ENCODE results near the gene UIMC1. TPM values are rescaled to one million over a fixed set of nuclear protein-coding genes. Genes with fewer than 3 reads are reported as not detected.

Gene UIMC1
- total RNA-seq, 1 experiment from 2014 or later, result 20.7 TPM

DNA sequence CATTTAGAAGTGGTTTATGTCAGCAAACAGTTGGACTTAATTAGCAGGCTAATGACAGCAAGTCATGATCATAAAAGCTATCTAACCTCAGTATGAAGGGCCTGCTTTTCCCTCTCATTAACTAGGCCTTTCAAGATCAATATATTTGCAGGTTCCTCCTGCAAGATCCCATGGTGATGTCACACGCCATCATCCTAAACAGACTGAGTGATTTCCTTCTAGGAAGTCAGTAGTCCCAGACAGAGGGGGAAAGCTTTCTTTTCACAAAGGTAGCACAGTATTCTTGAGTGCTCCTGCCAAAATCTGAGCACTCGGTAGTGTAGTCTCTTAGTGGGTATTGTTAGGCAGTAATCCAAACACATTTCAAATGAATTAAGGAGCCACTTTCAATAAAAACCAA is 52.5 kb downstream of the UIMC1 start:
- Histone ChIP-seq H3K27ac (ENCODE audit: low read length) (no peak overlapping the region), H3K9me3 (ENCODE audit: low read length) (no peaks in the 10 kb centered on the region), H3K9me2 (replicated peaks; ENCODE audit: low read length) (no peaks in the 10 kb centered on the region), H4K20me1 (ENCODE audit: low read length) (0 out of 2 replicates have a peak, but pooled peaks cover 3% of the 10 kb centered on the region), H3F3A (ENCODE audit: low read length, unreplicated experiment) (no peaks in the 10 kb centered on the region), H3K79me2 (ENCODE audit: low read length) (no peaks in the 10 kb centered on the region), H3K27me3 (ENCODE audit: low read length) (no peaks in the 10 kb centered on the region), H3K4me3 (ENCODE audit: low read length) (no peak overlapping the region), H3K9ac (ENCODE audit: low read length) (no peak overlapping the region), H3K4me1 (ENCODE audit: insufficient read depth, low read length) (no peaks in the 10 kb centered on the region), H2AFZ (ENCODE audit: low read length) (no peak overlapping the region), H3K4me2 (ENCODE audit: low read length) (no peak overlapping the region), H3K36me3 (ENCODE audit: low read depth, low read length) (peaks cover 28% of the 10 kb centered on the region)
- BruUV-seq (replicated peaks), result no TSS peak
- no peak for TF ChIP-seq EZH2phosphoT487 (IDR thresholded peaks at IDR 0.05; ENCODE audit: borderline replicate concordance, low read length)
- TF ChIP-seq EZH2 (IDR thresholded peaks at IDR 0.05; ENCODE audit: low read length, unreplicated experiment), result no peak
- TF ChIP-seq, protein P1, sequence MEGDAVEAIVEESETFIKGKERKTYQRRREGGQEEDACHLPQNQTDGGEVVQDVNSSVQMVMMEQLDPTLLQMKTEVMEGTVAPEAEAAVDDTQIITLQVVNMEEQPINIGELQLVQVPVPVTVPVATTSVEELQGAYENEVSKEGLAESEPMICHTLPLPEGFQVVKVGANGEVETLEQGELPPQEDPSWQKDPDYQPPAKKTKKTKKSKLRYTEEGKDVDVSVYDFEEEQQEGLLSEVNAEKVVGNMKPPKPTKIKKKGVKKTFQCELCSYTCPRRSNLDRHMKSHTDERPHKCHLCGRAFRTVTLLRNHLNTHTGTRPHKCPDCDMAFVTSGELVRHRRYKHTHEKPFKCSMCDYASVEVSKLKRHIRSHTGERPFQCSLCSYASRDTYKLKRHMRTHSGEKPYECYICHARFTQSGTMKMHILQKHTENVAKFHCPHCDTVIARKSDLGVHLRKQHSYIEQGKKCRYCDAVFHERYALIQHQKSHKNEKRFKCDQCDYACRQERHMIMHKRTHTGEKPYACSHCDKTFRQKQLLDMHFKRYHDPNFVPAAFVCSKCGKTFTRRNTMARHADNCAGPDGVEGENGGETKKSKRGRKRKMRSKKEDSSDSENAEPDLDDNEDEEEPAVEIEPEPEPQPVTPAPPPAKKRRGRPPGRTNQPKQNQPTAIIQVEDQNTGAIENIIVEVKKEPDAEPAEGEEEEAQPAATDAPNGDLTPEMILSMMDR (conservative IDR thresholded peaks at IDR 0.05; ENCODE audit: low read depth, low read length), result no peak
- DNase-seq (no peak), ATAC-seq (no peak)
- ChIA-PET POLR2A (ENCODE audit: unreplicated experiment) (no interaction called here), CTCF (no interaction called here)
- intact Hi-C loops (cut with micrococcal nuclease), result no loop called here

DNA sequence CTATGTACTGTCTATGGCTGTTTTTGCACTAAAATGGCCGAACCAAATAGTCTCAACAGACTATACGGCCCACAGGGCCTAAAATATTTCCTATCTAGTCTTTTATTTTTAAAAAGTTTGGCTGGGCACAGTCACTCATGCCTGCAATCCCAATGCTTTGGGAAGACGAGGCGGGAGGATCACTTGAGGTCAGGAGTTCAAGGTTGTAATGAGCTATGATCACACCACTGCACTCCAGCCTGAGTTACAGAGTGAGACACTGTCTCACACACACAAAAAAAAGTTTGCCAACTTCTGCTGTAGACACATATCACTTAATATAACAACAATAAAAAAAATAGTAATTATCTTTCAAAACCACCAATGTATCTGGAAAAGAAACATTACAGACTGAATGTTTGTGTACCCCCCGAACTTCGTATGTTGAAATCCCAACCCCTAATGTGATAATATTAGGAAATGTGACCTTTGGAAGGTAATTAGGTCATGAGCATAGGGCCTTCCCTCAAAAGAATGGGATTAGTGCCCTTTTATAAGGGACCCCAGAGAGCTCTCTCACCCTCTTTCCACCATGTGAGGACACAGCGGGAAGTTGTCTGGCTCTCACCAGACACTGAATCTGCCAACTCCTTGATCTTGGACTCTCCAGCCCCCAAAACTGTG is 53.9 kb downstream of the UIMC1 start:
- Histone ChIP-seq H3F3A (ENCODE audit: low read length, unreplicated experiment) (no peaks in the 10 kb centered on the region), H3K4me3 (ENCODE audit: low read length) (no peak overlapping the region), H3K9me3 (ENCODE audit: low read length) (no peaks in the 10 kb centered on the region), H3K36me3 (ENCODE audit: low read depth, low read length) (peaks cover 28% of the 10 kb centered on the region), H3K9ac (ENCODE audit: low read length) (no peak overlapping the region), H3K79me2 (ENCODE audit: low read length) (no peaks in the 10 kb centered on the region), H3K27ac (ENCODE audit: low read length) (no peak overlapping the region), H2AFZ (ENCODE audit: low read length) (no peak overlapping the region), H3K4me1 (ENCODE audit: insufficient read depth, low read length) (no peaks in the 10 kb centered on the region), H3K4me2 (ENCODE audit: low read length) (no peak overlapping the region), H3K27me3 (ENCODE audit: low read length) (no peaks in the 10 kb centered on the region), H4K20me1 (ENCODE audit: low read length) (0 out of 2 replicates have a peak, but pooled peaks cover 3% of the 10 kb centered on the region), H3K9me2 (replicated peaks; ENCODE audit: low read length) (no peaks in the 10 kb centered on the region)
- ATAC-seq (no peak), DNase-seq (no peak)
- BruUV-seq (replicated peaks), result no TSS peak
- CTCF ChIA-PET, result no interaction called here
- intact Hi-C loops (cut with micrococcal nuclease), result no loop called here
- TF ChIP-seq, protein P1 (conservative IDR thresholded peaks at IDR 0.05; ENCODE audit: low read depth, low read length), result no peak
- TF ChIP-seq EZH2 (IDR thresholded peaks at IDR 0.05; ENCODE audit: low read length, unreplicated experiment) (no peak), EZH2phosphoT487 (IDR thresholded peaks at IDR 0.05; ENCODE audit: borderline replicate concordance, low read length) (no peak)
- POLR2A ChIA-PET (ENCODE audit: unreplicated experiment), result no interaction called here

DNA sequence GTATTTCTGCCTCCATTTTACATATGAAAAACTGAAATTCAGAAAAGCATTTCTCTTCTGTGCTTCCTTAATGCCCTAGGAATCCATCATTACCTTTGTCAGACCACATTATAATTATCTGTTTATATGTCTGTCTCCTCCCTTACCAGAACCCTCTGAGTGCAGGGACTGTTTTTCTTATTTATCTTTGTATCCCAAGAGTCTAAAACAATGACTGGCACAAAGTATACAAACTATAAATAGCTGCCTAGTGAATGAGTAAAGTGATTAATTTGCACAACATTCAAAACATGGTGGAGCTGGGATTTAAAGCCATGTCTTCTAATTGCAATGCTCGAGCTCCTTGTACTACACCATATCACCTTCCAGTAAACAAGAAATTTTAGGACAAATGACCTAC is 58.1 kb downstream of the UIMC1 start:
- H3K4me1 ChIP-seq (ENCODE audit: insufficient read depth, low read length), result no peaks in the 10 kb centered on the region
- ChIA-PET POLR2A (ENCODE audit: unreplicated experiment) (interaction anchor here (0.6 kb wide), 1 partner anchor 83 kb away, joined by 3 read pairs; no protein-coding TSS in a partner anchor), CTCF (no interaction called here)
- intact Hi-C loops (cut with micrococcal nuclease), result no loop called here
- H3K9me3 ChIP-seq (ENCODE audit: low read length), result no peaks in the 10 kb centered on the region
- no peak for ATAC-seq
- no peak overlapping the region for H2AFZ ChIP-seq (ENCODE audit: low read length)
- H3K4me3 ChIP-seq (ENCODE audit: low read length), result no peak overlapping the region
- BruUV-seq (replicated peaks), result no TSS peak
- H3K9me2 ChIP-seq (replicated peaks; ENCODE audit: low read length), result no peaks in the 10 kb centered on the region
- no peaks in the 10 kb centered on the region for H3K27me3 ChIP-seq (ENCODE audit: low read length)
- H4K20me1 ChIP-seq (ENCODE audit: low read length), result no peaks in the 10 kb centered on the region
- H3K4me2 ChIP-seq (ENCODE audit: low read length), result no peak overlapping the region
- H3K9ac ChIP-seq (ENCODE audit: low read length), result no peak overlapping the region
- H3K79me2 ChIP-seq (ENCODE audit: low read length), result no peaks in the 10 kb centered on the region
- H3F3A ChIP-seq (ENCODE audit: low read length, unreplicated experiment), result no peaks in the 10 kb centered on the region
- TF ChIP-seq, protein P1 (conservative IDR thresholded peaks at IDR 0.05; ENCODE audit: low read depth, low read length), result no peak
- no peak for TF ChIP-seq EZH2 (IDR thresholded peaks at IDR 0.05; ENCODE audit: low read length, unreplicated experiment)
- no peak overlapping the region for H3K27ac ChIP-seq (ENCODE audit: low read length)
- H3K36me3 ChIP-seq (ENCODE audit: low read depth, low read length), result peaks cover 33% of the 10 kb centered on the region
- no peak for DNase-seq

Measured in PC-3 (cell line).